Esophagus muscularis mucosa (tissue), 4 donors: ENCODE results near the gene SCIMP.

Experiments used
- EP300 ChIP-seq: sonication (generic); formaldehyde crosslinking; IDR thresholded peaks from one replicate; pipeline ENCODE4 v1.6.1; 2017; ENCODE audit warnings: antibody characterized with exemption
- POLR2A ChIP-seq: fragments of 450-650 bp; IDR thresholded peaks from one replicate; pipeline ENCODE4 v1.6.1; 2017; ENCODE audit warnings: antibody characterized with exemption, moderate library complexity, mild to moderate bottlenecking, low read depth
- POLR2AphosphoS5 ChIP-seq, 2 donors: sonication (generic); formaldehyde crosslinking; IDR thresholded peaks; one replicate each; pipeline ENCODE4 v1.6.1; 2017; ENCODE audit warnings: antibody characterized with exemption in 2 of 2
- TF ChIP-seq, protein P1 (sequence below), 3 experiments: fragments of 200-600 bp in 2 of 3; fragments of 450-650 bp in 1 of 3; sonication (generic) in 2 of 3; IDR thresholded peaks; one replicate each; pipeline ENCODE4 v1.5.1; 2017 to 2019; ENCODE audit warnings: antibody characterized with exemption in 3 of 3, mild to moderate bottlenecking in 2 of 3, moderate library complexity in 1 of 3

DNA sequence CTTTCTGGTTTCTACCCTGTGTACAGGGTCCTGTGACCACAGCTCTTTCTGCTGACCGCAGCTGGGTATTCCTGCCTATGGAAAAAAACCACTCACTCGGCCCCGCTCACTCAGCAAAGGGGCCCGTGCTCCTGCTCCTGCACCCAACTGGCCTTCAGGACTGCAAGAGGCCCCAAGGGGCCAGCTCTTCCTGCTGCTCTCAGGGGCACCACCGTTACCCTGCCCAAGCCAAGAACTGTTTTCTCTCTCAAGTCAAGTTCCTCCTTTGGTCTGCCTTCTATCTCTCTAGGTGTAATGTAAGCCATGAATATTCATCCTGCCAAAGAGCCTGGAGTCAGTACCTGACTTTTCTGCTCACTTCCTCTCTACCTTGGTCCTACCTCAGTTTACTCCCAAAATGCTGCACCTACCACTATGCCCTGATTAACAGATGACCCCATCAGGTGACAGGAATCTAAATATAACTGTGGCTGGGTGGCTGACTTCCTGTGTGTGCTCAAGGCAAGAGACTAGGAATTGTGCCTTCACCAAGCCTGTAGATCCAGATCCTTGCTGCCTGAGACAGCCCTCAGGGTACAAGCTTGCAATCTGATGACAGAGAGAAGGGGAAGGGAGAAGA is 20.4 kb upstream of the SCIMP start:
- TF ChIP-seq, protein P1, sequence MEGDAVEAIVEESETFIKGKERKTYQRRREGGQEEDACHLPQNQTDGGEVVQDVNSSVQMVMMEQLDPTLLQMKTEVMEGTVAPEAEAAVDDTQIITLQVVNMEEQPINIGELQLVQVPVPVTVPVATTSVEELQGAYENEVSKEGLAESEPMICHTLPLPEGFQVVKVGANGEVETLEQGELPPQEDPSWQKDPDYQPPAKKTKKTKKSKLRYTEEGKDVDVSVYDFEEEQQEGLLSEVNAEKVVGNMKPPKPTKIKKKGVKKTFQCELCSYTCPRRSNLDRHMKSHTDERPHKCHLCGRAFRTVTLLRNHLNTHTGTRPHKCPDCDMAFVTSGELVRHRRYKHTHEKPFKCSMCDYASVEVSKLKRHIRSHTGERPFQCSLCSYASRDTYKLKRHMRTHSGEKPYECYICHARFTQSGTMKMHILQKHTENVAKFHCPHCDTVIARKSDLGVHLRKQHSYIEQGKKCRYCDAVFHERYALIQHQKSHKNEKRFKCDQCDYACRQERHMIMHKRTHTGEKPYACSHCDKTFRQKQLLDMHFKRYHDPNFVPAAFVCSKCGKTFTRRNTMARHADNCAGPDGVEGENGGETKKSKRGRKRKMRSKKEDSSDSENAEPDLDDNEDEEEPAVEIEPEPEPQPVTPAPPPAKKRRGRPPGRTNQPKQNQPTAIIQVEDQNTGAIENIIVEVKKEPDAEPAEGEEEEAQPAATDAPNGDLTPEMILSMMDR (IDR thresholded peaks at IDR 0.05), result no peak
- TF ChIP-seq EP300 (no peak), POLR2A (no peak), POLR2AphosphoS5 (IDR thresholded peaks at IDR 0.05) (no peak)
